ENCODE data around the gene NIBAN1.

GRCh38 chr1:184954232-184954995 is 19.9 kb downstream of the NIBAN1 start:
- no peak for TF ChIP-seq CTCF (IDR thresholded peaks at IDR 0.05)
- TF ChIP-seq POLR2A (IDR thresholded peaks at IDR 0.05), result no peak

Measured in esophagus squamous epithelium (tissue), 4 donors.